ENCODE results near the gene SLC26A9. TPM values are rescaled to one million over a fixed set of nuclear protein-coding genes. Genes with fewer than 3 reads are reported as not detected.

The SLC26A9 gene
- total RNA-seq, 1 experiment from 2014 or later = not detected

DNA sequence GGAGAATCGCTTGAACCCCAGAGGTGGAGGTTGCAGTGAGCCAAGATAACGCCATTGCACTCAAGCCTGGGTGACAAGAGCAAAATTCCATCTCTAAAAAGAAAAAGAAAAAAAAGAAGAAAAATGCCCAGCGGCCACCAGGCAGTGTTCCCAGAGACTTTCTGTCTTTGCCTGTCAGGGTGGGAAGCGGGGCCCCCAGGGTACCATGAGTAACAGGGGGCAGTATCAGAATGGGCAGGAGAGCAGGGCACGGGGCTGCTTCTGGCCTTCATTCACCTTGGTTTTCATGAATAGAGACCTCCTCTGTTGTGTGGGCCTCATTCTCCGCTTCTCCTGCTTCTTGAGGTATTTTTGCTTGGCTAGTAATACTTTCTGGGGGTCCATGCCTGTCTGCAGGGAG, 20.4 kb downstream of the SLC26A9 start:
- intact Hi-C loops (cut with micrococcal nuclease) = no loop called here
- no peak for ATAC-seq
- DNase-seq = no peak
- no peaks in the 10 kb centered on the region for H3K9me2 ChIP-seq (replicated peaks; ENCODE audit: low read length)
- no peaks in the 10 kb centered on the region for H4K20me1 ChIP-seq (ENCODE audit: low read length)
- peaks cover 12% of the 10 kb centered on the region for H3K4me1 ChIP-seq (ENCODE audit: insufficient read depth, low read length)
- H3K27ac ChIP-seq (ENCODE audit: low read length) = no peak overlapping the region
- no peak for TF ChIP-seq EZH2phosphoT487 (IDR thresholded peaks at IDR 0.05; ENCODE audit: borderline replicate concordance, low read length)
- TF ChIP-seq, protein P1, sequence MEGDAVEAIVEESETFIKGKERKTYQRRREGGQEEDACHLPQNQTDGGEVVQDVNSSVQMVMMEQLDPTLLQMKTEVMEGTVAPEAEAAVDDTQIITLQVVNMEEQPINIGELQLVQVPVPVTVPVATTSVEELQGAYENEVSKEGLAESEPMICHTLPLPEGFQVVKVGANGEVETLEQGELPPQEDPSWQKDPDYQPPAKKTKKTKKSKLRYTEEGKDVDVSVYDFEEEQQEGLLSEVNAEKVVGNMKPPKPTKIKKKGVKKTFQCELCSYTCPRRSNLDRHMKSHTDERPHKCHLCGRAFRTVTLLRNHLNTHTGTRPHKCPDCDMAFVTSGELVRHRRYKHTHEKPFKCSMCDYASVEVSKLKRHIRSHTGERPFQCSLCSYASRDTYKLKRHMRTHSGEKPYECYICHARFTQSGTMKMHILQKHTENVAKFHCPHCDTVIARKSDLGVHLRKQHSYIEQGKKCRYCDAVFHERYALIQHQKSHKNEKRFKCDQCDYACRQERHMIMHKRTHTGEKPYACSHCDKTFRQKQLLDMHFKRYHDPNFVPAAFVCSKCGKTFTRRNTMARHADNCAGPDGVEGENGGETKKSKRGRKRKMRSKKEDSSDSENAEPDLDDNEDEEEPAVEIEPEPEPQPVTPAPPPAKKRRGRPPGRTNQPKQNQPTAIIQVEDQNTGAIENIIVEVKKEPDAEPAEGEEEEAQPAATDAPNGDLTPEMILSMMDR (conservative IDR thresholded peaks at IDR 0.05; ENCODE audit: low read depth, low read length) = no peak
- TF ChIP-seq EZH2 (IDR thresholded peaks at IDR 0.05; ENCODE audit: low read length, unreplicated experiment) = no peak
- H3F3A ChIP-seq (ENCODE audit: low read length, unreplicated experiment) = no peaks in the 10 kb centered on the region
- no peaks in the 10 kb centered on the region for H3K27me3 ChIP-seq (ENCODE audit: low read length)
- H3K79me2 ChIP-seq (ENCODE audit: low read length) = no peaks in the 10 kb centered on the region
- no peak overlapping the region for H2AFZ ChIP-seq (ENCODE audit: low read length)
- no peaks in the 10 kb centered on the region for H3K9me3 ChIP-seq (ENCODE audit: low read length)
- H3K4me2 ChIP-seq (ENCODE audit: low read length) = no peak overlapping the region
- no TSS peak for BruUV-seq (replicated peaks)
- H3K4me3 ChIP-seq (ENCODE audit: low read length) = no peak overlapping the region
- CTCF ChIA-PET = interaction anchor here (0.6 kb wide), 1 partner anchor 55 kb away, joined by 3 read pairs; no protein-coding TSS in a partner anchor
- POLR2A ChIA-PET (ENCODE audit: unreplicated experiment) = no interaction called here
- H3K9ac ChIP-seq (ENCODE audit: low read length) = no peak overlapping the region
- H3K36me3 ChIP-seq (ENCODE audit: low read depth, low read length) = no peaks in the 10 kb centered on the region

DNA sequence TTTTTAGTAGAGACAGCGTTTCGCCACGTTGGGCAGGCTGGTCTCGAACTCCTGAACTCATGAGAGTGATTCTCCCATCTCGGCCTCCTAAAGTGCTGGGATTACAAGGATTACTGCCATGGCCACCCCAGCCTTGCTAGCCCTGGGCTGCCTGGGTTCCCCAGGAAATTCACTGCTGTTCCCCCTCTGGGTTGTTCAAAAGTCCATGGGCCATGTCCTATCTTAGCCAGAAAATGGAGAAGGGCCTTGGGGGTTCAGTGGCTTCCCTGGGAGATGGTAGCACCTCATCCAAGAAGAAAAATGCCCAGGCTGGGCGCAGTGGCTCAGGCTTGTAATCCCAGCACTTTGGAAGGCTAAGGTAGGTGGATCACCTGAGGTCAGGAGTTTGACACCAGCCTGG, 20.9 kb downstream of the SLC26A9 start:
- Histone ChIP-seq H3K9ac (ENCODE audit: low read length) (no peak overlapping the region), H2AFZ (ENCODE audit: low read length) (no peak overlapping the region), H4K20me1 (ENCODE audit: low read length) (no peaks in the 10 kb centered on the region), H3F3A (ENCODE audit: low read length, unreplicated experiment) (no peaks in the 10 kb centered on the region), H3K27ac (ENCODE audit: low read length) (no peak overlapping the region), H3K4me1 (ENCODE audit: insufficient read depth, low read length) (peaks cover 12% of the 10 kb centered on the region), H3K9me2 (replicated peaks; ENCODE audit: low read length) (no peaks in the 10 kb centered on the region), H3K79me2 (ENCODE audit: low read length) (no peaks in the 10 kb centered on the region), H3K4me2 (ENCODE audit: low read length) (no peak overlapping the region), H3K4me3 (ENCODE audit: low read length) (no peak overlapping the region), H3K36me3 (ENCODE audit: low read depth, low read length) (no peaks in the 10 kb centered on the region), H3K9me3 (ENCODE audit: low read length) (no peaks in the 10 kb centered on the region), H3K27me3 (ENCODE audit: low read length) (no peaks in the 10 kb centered on the region)
- POLR2A ChIA-PET (ENCODE audit: unreplicated experiment) = no interaction called here
- DNase-seq (no peak), ATAC-seq (no peak)
- no TSS peak for BruUV-seq (replicated peaks)
- TF ChIP-seq EZH2 (IDR thresholded peaks at IDR 0.05; ENCODE audit: low read length, unreplicated experiment) (no peak), EZH2phosphoT487 (IDR thresholded peaks at IDR 0.05; ENCODE audit: borderline replicate concordance, low read length) (no peak)
- TF ChIP-seq, protein P1 (conservative IDR thresholded peaks at IDR 0.05; ENCODE audit: low read depth, low read length) = no peak
- intact Hi-C loops (cut with micrococcal nuclease) = no loop called here
- CTCF ChIA-PET = interaction anchor here (0.5 kb wide), 1 partner anchor 728 kb away, joined by 5 read pairs; no protein-coding TSS in a partner anchor

DNA sequence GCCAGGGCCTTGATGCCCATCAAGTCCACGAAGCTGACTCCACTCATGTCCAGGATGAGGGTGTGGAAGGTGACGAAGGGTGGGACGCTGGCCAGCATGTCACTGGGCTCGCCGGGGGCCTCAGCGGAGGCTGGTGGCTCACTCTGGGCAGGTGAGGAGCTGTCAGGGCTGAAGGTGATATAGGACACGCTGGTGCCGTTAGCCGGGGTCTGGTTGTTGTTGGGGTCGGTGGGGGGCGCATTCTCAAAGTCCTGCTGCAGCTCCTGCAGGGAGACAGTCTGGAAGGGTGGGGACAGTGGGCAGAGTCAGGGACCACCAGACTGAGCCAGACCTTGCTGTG, 21.7 kb downstream of the SLC26A9 start:
- no peaks in the 10 kb centered on the region for H3F3A ChIP-seq (ENCODE audit: low read length, unreplicated experiment)
- no peak overlapping the region for H3K4me3 ChIP-seq (ENCODE audit: low read length)
- no peaks in the 10 kb centered on the region for H4K20me1 ChIP-seq (ENCODE audit: low read length)
- peaks cover 12% of the 10 kb centered on the region for H3K4me1 ChIP-seq (ENCODE audit: insufficient read depth, low read length)
- no peak overlapping the region for H3K4me2 ChIP-seq (ENCODE audit: low read length)
- no peaks in the 10 kb centered on the region for H3K79me2 ChIP-seq (ENCODE audit: low read length)
- no peak overlapping the region for H2AFZ ChIP-seq (ENCODE audit: low read length)
- no peaks in the 10 kb centered on the region for H3K36me3 ChIP-seq (ENCODE audit: low read depth, low read length)
- no peaks in the 10 kb centered on the region for H3K9me2 ChIP-seq (replicated peaks; ENCODE audit: low read length)
- H3K9me3 ChIP-seq (ENCODE audit: low read length) = no peaks in the 10 kb centered on the region
- H3K9ac ChIP-seq (ENCODE audit: low read length) = no peak overlapping the region
- POLR2A ChIA-PET (ENCODE audit: unreplicated experiment) = no interaction called here
- H3K27ac ChIP-seq (ENCODE audit: low read length) = no peak overlapping the region
- H3K27me3 ChIP-seq (ENCODE audit: low read length) = no peaks in the 10 kb centered on the region
- intact Hi-C loops (cut with micrococcal nuclease) = no loop called here
- CTCF ChIA-PET = interaction anchor here (5.2 kb wide), 1 partner anchor 55 kb away, joined by 157 read pairs; no protein-coding TSS in a partner anchor
- TF ChIP-seq, protein P1 (conservative IDR thresholded peaks at IDR 0.05; ENCODE audit: low read depth, low read length) = no peak
- no peak for TF ChIP-seq EZH2phosphoT487 (IDR thresholded peaks at IDR 0.05; ENCODE audit: borderline replicate concordance, low read length)
- TF ChIP-seq EZH2 (IDR thresholded peaks at IDR 0.05; ENCODE audit: low read length, unreplicated experiment) = no peak
- ATAC-seq = no peak
- DNase-seq = no peak
- BruUV-seq (replicated peaks) = no TSS peak
